Hair follicle dermal papilla cell (primary cell): ENCODE results near the gene MED26. TPM values are rescaled to one million over a fixed set of nuclear protein-coding genes. Genes with fewer than 3 reads are reported as not detected.

Experiments used
- small RNA-seq: library from RNA; depleted of rRNA; stranded (forward); fragments of <200 nt; gene quantifications from one replicate; pipeline ENCODE3, GENCODE V24; 2012
- total RNA-seq: library from RNA; depleted of rRNA; stranded (reverse); fragments of >200 nt; gene quantifications from 2 replicates; pipeline ENCODE4 v1.2.3, GENCODE V29; 2012

MED26 gene
- 10.1 and 11.4 TPM in 2 replicates for total RNA-seq

GRCh38 chr19:16628183-16628983 is at the start of gene MED26:
MED26 (minus strand) TSS chr19:16628204; CDS start chr19:16627943, 261 bp downstream.

DNA sequence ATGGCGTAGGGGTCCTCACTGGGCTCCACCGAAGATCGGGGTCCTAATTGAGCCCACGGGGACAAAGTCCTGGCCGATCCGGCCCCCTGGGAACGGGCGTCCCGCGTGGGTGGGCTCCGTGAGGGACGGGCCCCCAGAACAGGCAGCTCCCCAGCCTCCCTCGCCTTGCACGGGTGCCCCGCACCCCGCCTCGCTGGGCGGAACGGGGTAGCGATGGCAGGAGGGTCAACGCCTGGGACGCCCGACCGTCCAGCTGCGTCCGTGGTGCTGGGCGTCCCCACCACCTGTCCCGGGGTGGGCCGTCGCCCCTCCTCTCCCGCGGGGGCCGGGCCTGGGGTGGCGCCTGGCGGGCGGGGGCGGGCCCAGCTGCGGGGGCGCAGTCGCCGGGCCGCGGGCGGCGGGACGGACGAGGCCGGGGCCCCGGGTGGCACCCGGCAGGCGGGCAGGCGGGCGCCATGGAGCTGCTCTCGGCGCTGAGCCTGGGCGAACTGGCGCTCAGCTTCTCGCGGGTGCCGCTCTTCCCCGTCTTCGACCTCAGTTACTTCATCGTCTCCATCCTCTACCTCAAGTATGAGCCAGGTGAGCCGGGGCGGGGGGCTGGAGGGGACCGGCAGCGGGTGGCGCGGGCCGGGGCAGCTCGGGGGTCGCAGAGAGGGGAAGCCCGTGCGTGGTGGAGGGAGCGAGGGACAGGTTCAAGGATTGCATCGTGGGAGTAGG is 32.9 kb upstream of the MED26 start, which contains the start of gene TMEM38A:
TSS of gene TMEM38A (plus strand) at position 377 of the 717 bp plus-strand sequence. CDS start at position 456, 79 bp downstream.

GRCh38 chr19:16659832-16660708 is 32.1 kb upstream of the MED26 start, which contains the start of gene SMIM7:
SMIM7 (minus strand) TSS chr19:16660144; CDS start chr19:16660110, 34 bp downstream.

GRCh38 chr19:16572332-16573211 is 55.4 kb downstream of the MED26 start, which contains the start of gene SLC35E1:
SLC35E1 (minus strand) TSS chr19:16572415; CDS start chr19:16572364, 51 bp downstream.

GRCh38 chr19:16542045-16542909 is 85.7 kb downstream of the MED26 start, which contains the start of gene CHERP:
CHERP (minus strand) TSS chr19:16542437; CDS start chr19:16542378, 59 bp downstream.

Small RNA genes lying within 50 kb of the gene (small RNA-seq; reads per million reads assigned to genes)
- not detected for gene RN7SL146P

Other genes with a start within 250 kb of the MED26 start
- 11.4 and 13.4 TPM in 2 replicates for gene EPS15L1, start 156.2 kb downstream of the MED26 start, total RNA-seq
- not detected in 2 replicates for gene CALR3, start 132.0 kb downstream of the MED26 start, total RNA-seq
- gene C19orf44, start 131.8 kb downstream of the MED26 start, total RNA-seq, result 4.4 TPM in 2 replicates
- 6.6 and 8.0 TPM in 2 replicates for gene CHERP, start 85.8 kb downstream of the MED26 start, total RNA-seq
- 34.7 and 45.4 TPM in 2 replicates for gene SLC35E1, start 55.8 kb downstream of the MED26 start, total RNA-seq
- 51.4 and 64.1 TPM in 2 replicates for gene SMIM7, start 31.9 kb upstream of the MED26 start, total RNA-seq
- 0.97 and 1.3 TPM in 2 replicates for gene TMEM38A, start 32.9 kb upstream of the MED26 start, total RNA-seq
- gene NWD1, start 91.6 kb upstream of the MED26 start, total RNA-seq, result not detected in 2 replicates
- 31.1 and 44.6 TPM in 2 replicates for gene SIN3B, start 201.2 kb upstream of the MED26 start, total RNA-seq